ENCODE measurements around the gene GGTA1. TPM values are rescaled to one million over a fixed set of nuclear protein-coding genes. Genes with fewer than 3 reads are reported as not detected.
"Not testable (repeated sequence)": the region's sequence is repeated elsewhere in the genome, so short reads cannot be mapped to it uniquely, and the experiment has no call there.

The GGTA1 gene
- total RNA-seq, 1 donor, result not detected

DNA sequence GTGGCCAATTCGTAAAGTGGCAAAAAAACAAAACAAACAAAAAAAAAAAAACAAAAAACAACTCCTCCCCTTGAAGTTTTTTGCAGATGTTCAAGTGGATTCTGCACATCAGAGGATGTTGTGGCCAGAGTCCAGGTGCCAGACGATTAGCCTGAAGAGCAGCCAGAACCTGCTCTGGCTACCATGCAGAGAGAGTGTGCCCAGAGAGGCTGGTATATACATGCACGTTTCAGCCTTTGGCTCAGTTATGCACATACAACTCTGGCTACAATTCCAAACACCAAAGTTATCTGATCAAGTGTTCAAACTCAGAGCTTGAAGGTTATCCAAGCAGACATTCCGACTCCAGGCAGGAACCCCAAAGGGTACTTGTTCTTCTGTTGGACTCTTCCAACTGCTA lies 34.7 kb downstream of the GGTA1 start:
- no peak for DNase-seq (ENCODE audit: low read depth)
- TF ChIP-seq, protein P1, sequence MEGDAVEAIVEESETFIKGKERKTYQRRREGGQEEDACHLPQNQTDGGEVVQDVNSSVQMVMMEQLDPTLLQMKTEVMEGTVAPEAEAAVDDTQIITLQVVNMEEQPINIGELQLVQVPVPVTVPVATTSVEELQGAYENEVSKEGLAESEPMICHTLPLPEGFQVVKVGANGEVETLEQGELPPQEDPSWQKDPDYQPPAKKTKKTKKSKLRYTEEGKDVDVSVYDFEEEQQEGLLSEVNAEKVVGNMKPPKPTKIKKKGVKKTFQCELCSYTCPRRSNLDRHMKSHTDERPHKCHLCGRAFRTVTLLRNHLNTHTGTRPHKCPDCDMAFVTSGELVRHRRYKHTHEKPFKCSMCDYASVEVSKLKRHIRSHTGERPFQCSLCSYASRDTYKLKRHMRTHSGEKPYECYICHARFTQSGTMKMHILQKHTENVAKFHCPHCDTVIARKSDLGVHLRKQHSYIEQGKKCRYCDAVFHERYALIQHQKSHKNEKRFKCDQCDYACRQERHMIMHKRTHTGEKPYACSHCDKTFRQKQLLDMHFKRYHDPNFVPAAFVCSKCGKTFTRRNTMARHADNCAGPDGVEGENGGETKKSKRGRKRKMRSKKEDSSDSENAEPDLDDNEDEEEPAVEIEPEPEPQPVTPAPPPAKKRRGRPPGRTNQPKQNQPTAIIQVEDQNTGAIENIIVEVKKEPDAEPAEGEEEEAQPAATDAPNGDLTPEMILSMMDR (IDR thresholded peaks at IDR 0.05; ENCODE audit: insufficient read depth, low read depth, low read length), result no peak
- H3K4me3 ChIP-seq (ENCODE audit: low read depth, low read length), result no peak overlapping the region

DNA sequence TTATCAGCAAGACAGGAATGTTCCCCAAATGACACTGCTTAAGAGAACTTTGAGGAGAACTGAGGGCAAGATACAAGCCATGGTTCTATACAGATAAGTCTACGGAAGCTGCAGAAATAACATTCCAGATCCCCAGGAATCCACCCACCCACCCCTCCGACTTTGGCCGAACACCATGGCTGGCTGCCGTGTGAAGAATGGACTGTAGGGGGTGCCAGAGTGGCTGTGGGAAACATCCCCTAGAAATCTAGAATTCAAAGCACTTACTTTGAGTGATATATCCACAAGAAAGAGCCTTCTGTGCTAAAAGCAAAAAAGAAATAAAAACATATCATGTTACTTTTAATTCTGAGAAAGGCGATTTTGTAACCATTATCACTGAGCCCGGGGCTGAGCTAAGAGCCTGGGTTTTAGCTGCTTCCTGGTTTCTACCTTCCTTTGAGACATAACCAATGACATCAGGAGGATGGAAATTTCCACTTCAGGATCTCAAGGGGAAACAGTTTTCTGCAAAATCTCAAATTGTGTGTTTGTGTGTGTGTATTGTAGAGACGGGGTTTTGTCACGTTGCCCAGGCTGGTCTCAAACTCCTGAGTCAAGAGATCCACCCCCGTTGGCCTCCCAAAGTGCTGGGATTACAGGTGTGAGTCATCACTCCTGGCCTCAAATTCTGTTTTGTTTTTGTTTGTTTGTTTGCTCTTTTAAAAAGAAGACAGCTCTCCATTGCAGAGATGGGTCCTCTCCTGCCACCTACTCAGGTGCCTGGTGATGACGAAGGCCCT lies 36.4 kb downstream of the GGTA1 start:
- TF ChIP-seq, protein P1 (IDR thresholded peaks at IDR 0.05; ENCODE audit: insufficient read depth, low read depth, low read length), result peak; percentile 74
- DNase-seq (ENCODE audit: low read depth), result peak; percentile 13
- no peak overlapping the region for H3K4me3 ChIP-seq (ENCODE audit: low read depth, low read length)

DNA sequence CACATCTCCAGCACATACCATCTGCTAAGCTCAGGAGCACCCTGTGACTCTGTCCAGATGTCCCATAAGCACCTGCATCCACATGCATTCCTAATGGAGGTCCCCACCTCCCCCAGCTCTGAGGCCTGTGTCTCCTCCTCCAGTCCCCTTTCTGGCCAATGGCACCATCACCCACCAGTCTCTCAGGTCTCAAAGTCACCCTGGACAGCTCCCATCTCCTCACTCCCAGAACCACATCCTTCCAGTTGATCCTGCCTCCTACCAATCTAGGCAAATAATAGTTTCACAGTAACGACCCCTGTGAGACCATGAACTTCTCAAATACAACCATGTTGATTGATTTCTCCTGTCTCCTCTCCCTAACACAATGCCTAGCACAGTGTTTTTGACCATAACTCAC lies 40.1 kb downstream of the GGTA1 start:
- DNase-seq (ENCODE audit: low read depth), result no peak
- TF ChIP-seq, protein P1 (IDR thresholded peaks at IDR 0.05; ENCODE audit: insufficient read depth, low read depth, low read length), result no peak

DNA sequence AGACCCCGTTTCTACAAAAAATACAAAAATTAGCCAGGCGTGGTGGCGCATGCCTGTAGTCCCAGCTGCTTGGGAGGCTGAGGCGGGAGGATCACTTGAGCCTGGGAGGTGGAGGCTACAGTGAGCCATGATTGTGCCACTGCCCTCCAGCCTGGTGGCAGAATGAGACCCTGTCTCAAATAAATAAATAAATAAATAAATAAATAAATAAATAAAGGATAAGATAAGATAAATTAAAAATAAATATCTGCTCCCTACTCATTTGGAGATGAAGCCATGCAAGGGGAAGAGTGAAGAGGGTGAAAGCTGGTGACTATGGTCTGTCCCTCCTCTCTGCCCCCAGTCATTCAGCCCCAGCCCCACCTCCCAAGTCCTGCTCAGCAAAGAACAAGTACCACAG lies 41.2 kb downstream of the GGTA1 start:
- H3K4me3 ChIP-seq (ENCODE audit: low read depth, low read length); DNase-seq (ENCODE audit: low read depth): not testable (repeated sequence)

More for the DNA sequence above, 40.1 kb downstream of the GGTA1 start:
- H3K4me3 ChIP-seq (ENCODE audit: low read depth, low read length), result no peak overlapping the region

DNA sequence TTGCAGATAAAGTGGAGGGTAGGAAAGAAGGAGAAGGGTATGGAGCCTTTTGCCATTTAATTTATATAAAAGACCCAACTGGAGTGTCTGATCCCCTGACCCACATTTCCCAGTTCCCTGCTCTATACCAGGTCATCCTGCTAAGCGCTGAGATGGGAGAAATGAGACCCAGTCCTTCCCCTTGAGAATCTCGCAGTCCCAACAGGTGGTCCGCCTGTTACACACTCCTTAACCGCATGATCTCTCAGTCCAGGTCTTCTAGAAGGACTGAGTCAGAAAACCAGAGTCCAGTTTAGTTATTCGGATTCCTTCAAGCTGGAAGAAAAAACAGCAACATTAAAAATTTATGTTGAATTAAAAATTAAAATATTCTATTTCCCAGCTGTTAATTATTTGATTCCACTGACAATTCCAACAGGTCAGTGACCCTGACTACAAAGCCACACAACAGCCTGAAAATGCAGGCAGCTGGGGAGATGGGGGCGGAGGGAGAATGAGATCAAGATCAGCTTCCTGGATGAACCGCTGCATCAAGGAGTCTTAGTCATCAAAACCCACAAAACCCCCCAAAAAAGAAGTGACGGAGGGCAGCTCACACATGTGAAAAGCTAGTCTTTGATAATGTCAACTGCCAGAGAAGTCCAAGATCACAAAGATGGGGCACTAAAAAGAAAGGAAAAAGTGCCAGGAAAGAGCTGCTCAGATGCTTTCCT lies 44.0 kb downstream of the GGTA1 start:
- no peak overlapping the region for H3K4me3 ChIP-seq (ENCODE audit: low read depth, low read length)
- TF ChIP-seq, protein P1 (IDR thresholded peaks at IDR 0.05; ENCODE audit: insufficient read depth, low read depth, low read length), result no peak
- DNase-seq (ENCODE audit: low read depth), result no peak

DNA sequence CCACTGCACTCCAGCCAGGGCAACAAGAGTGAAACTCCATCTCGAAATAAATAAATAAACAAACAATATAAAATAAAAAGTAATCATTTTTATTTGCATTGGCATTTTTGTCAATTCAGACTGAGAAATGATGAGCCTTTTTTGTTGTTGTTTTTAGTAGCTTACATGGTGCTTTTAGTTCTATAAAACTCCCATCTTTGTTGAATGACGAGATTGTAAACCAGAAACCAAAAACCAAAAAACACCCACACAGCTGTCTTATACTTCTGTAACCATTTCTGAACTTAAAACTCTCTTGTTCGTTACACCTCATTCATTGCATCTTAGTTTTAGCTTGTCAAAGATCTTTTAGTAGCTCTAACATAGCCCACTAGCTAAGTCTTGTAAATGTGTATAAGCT lies 44.7 kb downstream of the GGTA1 start:
- no peak for DNase-seq (ENCODE audit: low read depth)
- TF ChIP-seq, protein P1 (IDR thresholded peaks at IDR 0.05; ENCODE audit: insufficient read depth, low read depth, low read length), result no peak

DNA sequence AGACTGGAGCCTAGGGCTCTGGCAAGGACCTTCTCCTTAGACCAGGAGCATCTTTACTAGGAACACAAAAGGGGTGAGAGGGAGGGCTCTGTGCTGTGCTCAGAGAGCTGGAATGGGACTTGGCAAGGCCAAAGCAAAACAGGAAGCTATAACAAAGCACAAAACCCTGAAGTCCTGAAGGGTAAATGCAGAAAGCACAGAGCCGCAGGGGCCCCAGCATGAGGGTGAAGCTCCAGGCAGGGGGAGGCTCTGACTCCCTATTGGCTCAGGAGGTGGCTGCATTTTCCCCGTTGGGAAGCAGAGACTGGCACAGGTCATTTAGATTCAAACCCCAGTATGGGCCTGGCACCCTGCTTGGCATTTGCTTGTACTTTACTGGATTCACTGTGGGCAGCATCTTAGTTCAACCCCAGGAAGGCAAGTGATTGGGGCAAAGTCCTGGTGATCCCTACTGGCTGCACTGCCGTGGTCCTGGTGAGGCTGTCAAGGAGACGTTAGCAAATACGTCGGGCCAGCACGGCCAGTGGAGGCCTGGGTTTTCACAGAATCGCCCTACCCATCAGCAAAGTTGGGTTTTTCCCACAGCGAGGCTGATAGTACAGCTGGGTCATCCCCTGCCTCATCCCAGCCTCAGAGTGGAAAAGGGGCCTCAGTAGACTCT lies 46.3 kb downstream of the GGTA1 start:
- H3K4me3 ChIP-seq (ENCODE audit: low read depth, low read length), result no peak overlapping the region
- TF ChIP-seq, protein P1 (IDR thresholded peaks at IDR 0.05; ENCODE audit: insufficient read depth, low read depth, low read length), result no peak
- DNase-seq (ENCODE audit: low read depth), result no peak

More for the DNA sequence above, 44.7 kb downstream of the GGTA1 start:
- no peak overlapping the region for H3K4me3 ChIP-seq (ENCODE audit: low read depth, low read length)

Measured in fibroblast of villous mesenchyme (primary cell).